ENCODE data around the gene IGF2.

The IGF2 gene

GRCh38 chr11:2173150-2173693 lies 34.0 kb upstream of the IGF2 start:
- TF ChIP-seq RAD21 (IDR thresholded peaks at IDR 0.05; ENCODE audit: low read depth) (no peak), ZBTB7A (IDR thresholded peaks at IDR 0.05; ENCODE audit: low read depth) (no peak), TAF1 (IDR thresholded peaks at IDR 0.05; ENCODE audit: low read depth) (no peak), NFIC (IDR thresholded peaks at IDR 0.05) (no peak), CREB1 (IDR thresholded peaks at IDR 0.05; ENCODE audit: low read depth) (no peak), FOXM1 (IDR thresholded peaks at IDR 0.05; ENCODE audit: borderline replicate concordance, low read depth) (no peak), USF1 (IDR thresholded peaks at IDR 0.05) (no peak)
- TF ChIP-seq, protein P1, sequence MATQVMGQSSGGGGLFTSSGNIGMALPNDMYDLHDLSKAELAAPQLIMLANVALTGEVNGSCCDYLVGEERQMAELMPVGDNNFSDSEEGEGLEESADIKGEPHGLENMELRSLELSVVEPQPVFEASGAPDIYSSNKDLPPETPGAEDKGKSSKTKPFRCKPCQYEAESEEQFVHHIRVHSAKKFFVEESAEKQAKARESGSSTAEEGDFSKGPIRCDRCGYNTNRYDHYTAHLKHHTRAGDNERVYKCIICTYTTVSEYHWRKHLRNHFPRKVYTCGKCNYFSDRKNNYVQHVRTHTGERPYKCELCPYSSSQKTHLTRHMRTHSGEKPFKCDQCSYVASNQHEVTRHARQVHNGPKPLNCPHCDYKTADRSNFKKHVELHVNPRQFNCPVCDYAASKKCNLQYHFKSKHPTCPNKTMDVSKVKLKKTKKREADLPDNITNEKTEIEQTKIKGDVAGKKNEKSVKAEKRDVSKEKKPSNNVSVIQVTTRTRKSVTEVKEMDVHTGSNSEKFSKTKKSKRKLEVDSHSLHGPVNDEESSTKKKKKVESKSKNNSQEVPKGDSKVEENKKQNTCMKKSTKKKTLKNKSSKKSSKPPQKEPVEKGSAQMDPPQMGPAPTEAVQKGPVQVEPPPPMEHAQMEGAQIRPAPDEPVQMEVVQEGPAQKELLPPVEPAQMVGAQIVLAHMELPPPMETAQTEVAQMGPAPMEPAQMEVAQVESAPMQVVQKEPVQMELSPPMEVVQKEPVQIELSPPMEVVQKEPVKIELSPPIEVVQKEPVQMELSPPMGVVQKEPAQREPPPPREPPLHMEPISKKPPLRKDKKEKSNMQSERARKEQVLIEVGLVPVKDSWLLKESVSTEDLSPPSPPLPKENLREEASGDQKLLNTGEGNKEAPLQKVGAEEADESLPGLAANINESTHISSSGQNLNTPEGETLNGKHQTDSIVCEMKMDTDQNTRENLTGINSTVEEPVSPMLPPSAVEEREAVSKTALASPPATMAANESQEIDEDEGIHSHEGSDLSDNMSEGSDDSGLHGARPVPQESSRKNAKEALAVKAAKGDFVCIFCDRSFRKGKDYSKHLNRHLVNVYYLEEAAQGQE (IDR thresholded peaks at IDR 0.05; ENCODE audit: low read depth): no peak

GRCh38 chr11:2172676-2173075 lies 33.5 kb upstream of the IGF2 start:
- TF ChIP-seq TAF1 (IDR thresholded peaks at IDR 0.05; ENCODE audit: low read depth): no peak
- TF ChIP-seq CREB1 (IDR thresholded peaks at IDR 0.05; ENCODE audit: low read depth): no peak
- no peak for TF ChIP-seq EGR1 (IDR thresholded peaks at IDR 0.05)
- TF ChIP-seq CEBPB (IDR thresholded peaks at IDR 0.05): no peak
- TF ChIP-seq, protein P2, sequence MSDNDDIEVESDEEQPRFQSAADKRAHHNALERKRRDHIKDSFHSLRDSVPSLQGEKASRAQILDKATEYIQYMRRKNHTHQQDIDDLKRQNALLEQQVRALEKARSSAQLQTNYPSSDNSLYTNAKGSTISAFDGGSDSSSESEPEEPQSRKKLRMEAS (IDR thresholded peaks at IDR 0.05): no peak
- no peak for TF ChIP-seq YY1 (IDR thresholded peaks at IDR 0.05; ENCODE audit: low read depth)
- no peak for TF ChIP-seq TEAD4 (IDR thresholded peaks at IDR 0.05)
- no peak for TF ChIP-seq EP300 (IDR thresholded peaks at IDR 0.05; ENCODE audit: borderline replicate concordance)
- TF ChIP-seq ZBTB7A (IDR thresholded peaks at IDR 0.05; ENCODE audit: low read depth): no peak
- TF ChIP-seq, protein P1 (IDR thresholded peaks at IDR 0.05; ENCODE audit: low read depth): no peak

DNA sequence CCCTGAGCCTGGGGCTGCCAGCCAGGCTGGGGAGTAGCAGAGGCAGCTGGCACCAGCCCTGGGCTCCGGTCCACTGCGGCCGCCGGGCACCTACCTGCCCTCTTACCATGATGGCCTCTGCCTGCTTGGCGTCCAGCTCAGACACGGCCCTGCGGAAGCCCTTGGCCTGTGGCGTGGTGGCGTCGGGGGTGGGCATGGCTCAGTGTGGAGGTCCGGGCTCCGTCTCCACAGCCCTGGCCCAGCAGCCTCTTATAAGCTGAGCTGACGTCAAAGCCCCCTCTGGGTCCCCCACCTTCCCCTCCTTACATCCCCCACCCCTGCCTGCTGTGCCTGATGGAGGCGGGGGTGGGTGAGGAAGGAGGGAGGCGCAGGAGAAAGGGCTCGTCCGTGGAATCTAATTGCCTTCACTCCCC lies 32.4 kb upstream of the IGF2 start, which contains the start of gene TH:
Gene TH (minus strand): TSS at position 225 of the 413 bp plus-strand sequence. CDS start 29 bp downstream, at position 196.
- TF ChIP-seq RAD21 (IDR thresholded peaks at IDR 0.05; ENCODE audit: low read depth) (no peak), TAF1 (IDR thresholded peaks at IDR 0.05; ENCODE audit: low read depth) (no peak), EGR1 (IDR thresholded peaks at IDR 0.05) (no peak), TCF12 (IDR thresholded peaks at IDR 0.05; ENCODE audit: low read depth) (no peak), NFIC (IDR thresholded peaks at IDR 0.05) (no peak), CREB1 (IDR thresholded peaks at IDR 0.05; ENCODE audit: low read depth) (no peak), TEAD4 (IDR thresholded peaks at IDR 0.05) (no peak), EP300 (IDR thresholded peaks at IDR 0.05; ENCODE audit: borderline replicate concordance) (no peak)
- TF ChIP-seq, protein P2 (IDR thresholded peaks at IDR 0.05): no peak
- TF ChIP-seq, protein P1 (IDR thresholded peaks at IDR 0.05; ENCODE audit: low read depth): no peak

- TF ChIP-seq NFIC (IDR thresholded peaks at IDR 0.05): no peak
- TF ChIP-seq USF1 (IDR thresholded peaks at IDR 0.05): no peak
- TF ChIP-seq FOXM1 (IDR thresholded peaks at IDR 0.05; ENCODE audit: borderline replicate concordance, low read depth): no peak
- TF ChIP-seq, protein P1 (IDR thresholded peaks at IDR 0.05; ENCODE audit: low read depth): no peak
- no peak for TF ChIP-seq TEAD4 (IDR thresholded peaks at IDR 0.05)
- TF ChIP-seq YY1 (IDR thresholded peaks at IDR 0.05; ENCODE audit: low read depth): no peak
- TF ChIP-seq, protein P2 (IDR thresholded peaks at IDR 0.05): no peak
- no peak for TF ChIP-seq EGR1 (IDR thresholded peaks at IDR 0.05)
- TF ChIP-seq TAF1 (IDR thresholded peaks at IDR 0.05; ENCODE audit: low read depth): no peak
- TF ChIP-seq CEBPB (IDR thresholded peaks at IDR 0.05): no peak
- no peak for TF ChIP-seq ZBTB7A (IDR thresholded peaks at IDR 0.05; ENCODE audit: low read depth)
- no peak for TF ChIP-seq CREB1 (IDR thresholded peaks at IDR 0.05; ENCODE audit: low read depth)
- TF ChIP-seq TCF12 (IDR thresholded peaks at IDR 0.05; ENCODE audit: low read depth): no peak
- no peak for TF ChIP-seq RAD21 (IDR thresholded peaks at IDR 0.05; ENCODE audit: low read depth)
Observed at GRCh38 chr11:2169626-2170570, 30.7 kb upstream of the IGF2 start.
